ENCODE results near the gene FABP3. TPM values are rescaled to one million over a fixed set of nuclear protein-coding genes. Genes with fewer than 3 reads are reported as not detected.

FABP3 gene
- total and polyA plus RNA-seq, 12 donors: 23.8 to 233 (median 59.4) TPM

DNA sequence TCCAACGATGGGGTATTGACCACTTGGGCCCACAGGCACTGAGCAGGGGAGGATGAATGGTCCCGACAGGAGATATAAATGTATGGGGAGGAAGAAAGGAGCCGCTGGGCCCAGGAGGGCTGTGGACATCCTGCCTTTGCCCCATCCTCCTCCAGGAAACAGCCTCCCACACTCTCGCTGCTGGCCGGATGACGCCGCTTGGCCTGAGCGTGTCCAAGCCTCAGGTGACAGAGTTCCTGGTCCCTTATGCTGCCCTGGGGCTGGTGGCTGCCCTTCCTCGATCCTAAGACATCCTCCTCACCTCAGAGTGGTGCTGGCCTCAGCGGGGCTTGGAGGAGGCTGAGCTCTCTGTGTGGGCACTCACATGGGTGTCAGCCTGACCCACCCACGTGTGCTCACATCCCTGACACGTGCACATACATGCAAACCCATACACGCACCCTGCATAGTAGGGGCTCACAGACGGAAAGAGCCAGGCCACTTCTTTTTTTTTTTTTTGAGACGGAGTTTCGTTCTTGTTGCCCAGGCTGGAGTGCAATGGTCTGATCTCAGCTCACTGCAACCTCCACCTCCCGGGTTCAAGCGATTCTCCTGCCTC, 34.3 kb upstream of the FABP3 start:
- Histone ChIP-seq H3K27me3 (peaks cover 1% of the 10 kb centered on the region), H3K4me1 (replicated peaks in 1 of 2) (peaks cover 5 to 8% of the 10 kb centered on the region in 2 donors), H3K27ac (no peak overlapping the region), H3K4me3 (no peak overlapping the region), H3K36me3 (replicated peaks in 1 of 2) (no peaks in the 10 kb centered on the region), H3K9me3 (replicated peaks in 1 of 3) (no peaks in the 10 kb centered on the region)
- intact Hi-C loops (cut with DNase I): no loop called here
- no peak for DNase-seq
- TF ChIP-seq POLR2A (IDR thresholded peaks at IDR 0.05) (no peak), CTCF (IDR thresholded peaks at IDR 0.05) (no peak)
- WGBS, 4 donors: 84 to 87% (median 86%) methylated on average over 12 to 18 of the region's 18 CpGs

- no peaks in the 10 kb centered on the region for H3K27me3 ChIP-seq
- H3K27ac ChIP-seq: no peak overlapping the region
- no peaks in the 10 kb centered on the region for H3K9me3 ChIP-seq (replicated peaks in 1 of 3)
- H3K36me3 ChIP-seq (replicated peaks in 1 of 2): no peaks in the 10 kb centered on the region
- intact Hi-C loops (cut with DNase I): no loop called here
- TF ChIP-seq CTCF (IDR thresholded peaks at IDR 0.05) (no peak), POLR2A (IDR thresholded peaks at IDR 0.05) (no peak)
- no peak for DNase-seq
- peaks cover 5 to 7% of the 10 kb centered on the region in 2 donors for H3K4me1 ChIP-seq (replicated peaks in 1 of 2)
- H3K4me3 ChIP-seq: no peak overlapping the region
- WGBS, 4 donors: 88 to 98% (median 92%) methylated on average over 3 to 6 of the region's 6 CpGs
These were observed 32.8 kb upstream of the FABP3 start for GRCh38 chr1:31405578-31406245.

GRCh38 chr1:31401241-31401640, 28.4 kb upstream of the FABP3 start:
- Histone ChIP-seq H3K27me3 (no peaks in the 10 kb centered on the region), H3K9me3 (replicated peaks in 1 of 3) (no peaks in the 10 kb centered on the region), H3K27ac (no peak overlapping the region), H3K4me1 (replicated peaks in 1 of 2) (no peaks in the 10 kb centered on the region), H3K4me3 (no peak overlapping the region), H3K36me3 (replicated peaks in 1 of 2) (no peaks in the 10 kb centered on the region)
- WGBS, 4 donors: 49 to 64% (median 57%) methylated on average over 2 of the region's 2 CpGs
- intact Hi-C loops (cut with DNase I): no loop called here
- DNase-seq: no peak
- TF ChIP-seq CTCF (IDR thresholded peaks at IDR 0.05) (no peak), POLR2A (IDR thresholded peaks at IDR 0.05) (no peak)

DNA sequence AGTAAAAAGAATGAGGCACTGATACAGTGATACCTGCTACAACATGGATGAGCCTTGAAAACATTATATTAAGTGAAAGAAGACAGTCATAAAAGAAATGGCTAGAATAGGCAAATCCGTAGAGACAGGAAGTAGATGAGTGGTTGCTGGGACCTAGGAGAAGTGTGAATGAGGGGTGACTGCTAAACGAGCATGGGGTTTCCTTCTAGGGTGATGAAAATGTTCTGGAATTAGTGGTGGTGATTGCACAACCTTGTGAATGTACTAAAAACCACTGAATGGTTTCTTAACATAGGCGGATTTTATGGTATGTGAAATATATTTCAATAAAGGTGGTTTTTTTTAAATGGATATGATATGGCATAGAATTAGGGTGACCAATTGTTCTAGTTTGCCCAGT, 27.5 kb upstream of the FABP3 start:
- 47 to 55% (median 49%) methylated on average over 3 of the region's 3 CpGs for WGBS, 4 donors

More for the DNA sequence above, 27.5 kb upstream of the FABP3 start:
- no peaks in the 10 kb centered on the region for H3K4me1 ChIP-seq (replicated peaks in 1 of 2)
- DNase-seq: no peak
- no peaks in the 10 kb centered on the region for H3K9me3 ChIP-seq (replicated peaks in 1 of 3)
- no peaks in the 10 kb centered on the region for H3K36me3 ChIP-seq (replicated peaks in 1 of 2)
- H3K4me3 ChIP-seq: no peak overlapping the region
- no peak for TF ChIP-seq POLR2A (IDR thresholded peaks at IDR 0.05)
- TF ChIP-seq CTCF (IDR thresholded peaks at IDR 0.05): no peak
- intact Hi-C loops (cut with DNase I): no loop called here
- H3K27me3 ChIP-seq: no peaks in the 10 kb centered on the region
- H3K27ac ChIP-seq: no peak overlapping the region

All from adrenal gland (tissue), 12 donors.